HepG2 (cell line): ENCODE measurements around the gene NRG2. TPM values are rescaled to one million over a fixed set of nuclear protein-coding genes. Genes with fewer than 3 reads are reported as not detected.

Experiments
- ATAC-seq: fragments of 200-7000 bp; cut with Tn5 transposase; 3 replicates; pipeline ENCODE4 v1.9.1; 2020; ENCODE audit warnings: mild to moderate bottlenecking, moderate library complexity
- BruUV-seq: library from RNA; stranded (reverse); fragments of 400-500 nt; replicated peaks from 2 replicates; lab custom pipeline; 2021; lab: Mats Ljungman, UMichigan
- CTCF ChIA-PET: fragments of 300-600 bp; formaldehyde crosslinking; extraction: SDS; loops from one replicate; lab custom pipeline; 2021; ENCODE audit warnings: low total read pairs, inconsistent platforms, low intra/inter-chr PET ratio; lab: Yijun Ruan, JAX
- POLR2A ChIA-PET: fragments of 350-600 bp; sonication (Branson Sonifier 250); formaldehyde crosslinking; loops from one replicate; lab custom pipeline; 2020; ENCODE audit warnings: antibody characterized with exemption, inconsistent platforms; lab: Yijun Ruan, JAX
- DNase-seq: peaks from one replicate; pipeline ENCODE4 v3.0.0-alpha.2; 2015; ENCODE audit warnings: low spot score
- FAIRE-seq: peaks from 3 replicates; lab custom pipeline; 2011; peaks lifted over from hg19 to GRCh38; lab: Jason Lieb, UNC
- H2AFZ ChIP-seq: one replicate; pipeline ENCODE4 v1.6.1; 2011; ENCODE audit warnings: low read length, inconsistent platforms
- H3K27ac ChIP-seq: fragments of 300-600 bp; 3 replicates; pipeline ENCODE4 v1.8.0; 2011; ENCODE audit warnings: mixed run types, mild to moderate bottlenecking, mixed read lengths, low read length, inconsistent platforms; ENCODE audit not compliant: insufficient read depth; ENCODE audit errors: extremely low read length
- H3K27me3 ChIP-seq, 2 experiments: fragments of 200-600 bp in 1 of 2; 2 replicates in 1 of 2; 3 replicates in 1 of 2; pipeline versions ENCODE4 v1.6.0 to v1.8.0; 2011; ENCODE audit warnings: low read length in 2 of 2, mild to moderate bottlenecking in 2 of 2, moderate library complexity in 2 of 2, inconsistent platforms in 1 of 2; ENCODE audit not compliant: insufficient read depth in 2 of 2, control insufficient read depth in 1 of 2
- H3K36me3 ChIP-seq, 2 experiments: fragments of 200-600 bp in 1 of 2; replicated peaks in 1 of 2; 2 replicates in 1 of 2; 3 replicates in 1 of 2; pipeline versions ENCODE4 v1.5.1 to v1.8.0; 2011; ENCODE audit warnings: low read length in 2 of 2, inconsistent platforms in 1 of 2; ENCODE audit not compliant: insufficient read depth in 2 of 2, control insufficient read depth in 1 of 2
- H3K4me1 ChIP-seq: 2 replicates; pipeline ENCODE4 v1.5.1; 2012; ENCODE audit warnings: low read length, inconsistent platforms; ENCODE audit not compliant: insufficient read depth
- H3K4me2 ChIP-seq: 2 replicates; pipeline ENCODE4 v1.6.0; 2011; ENCODE audit warnings: low read depth, low read length, inconsistent platforms
- H3K4me3 ChIP-seq, 3 experiments: fragments of 200-600 bp in 1 of 3; sonication (generic), shearing (Covaris generic) in 1 of 3; replicated peaks in 1 of 3; 2 replicates each; pipeline ENCODE4 v1.5.1; 2011 to 2016; ENCODE audit warnings: low read length in 3 of 3, inconsistent platforms in 2 of 3, low read depth in 2 of 3, mild to moderate bottlenecking in 2 of 3, control low read depth in 1 of 3, mixed read lengths in 1 of 3; ENCODE audit not compliant: insufficient read depth in 1 of 3
- H3K79me2 ChIP-seq: one replicate; pipeline ENCODE4 v1.6.1; 2011; ENCODE audit warnings: low read length, inconsistent platforms; ENCODE audit not compliant: insufficient read depth
- H3K9ac ChIP-seq: 2 replicates; pipeline ENCODE4 v1.6.0; 2011; ENCODE audit warnings: mild to moderate bottlenecking, low read depth, low read length, inconsistent platforms; ENCODE audit not compliant: insufficient read depth
- H3K9me3 ChIP-seq: 2 replicates; pipeline ENCODE4 v1.5.1; 2012; ENCODE audit warnings: mild to moderate bottlenecking, low read length
- H4K20me1 ChIP-seq: 2 replicates; pipeline ENCODE4 v1.6.0; 2011; ENCODE audit warnings: inconsistent platforms, mild to moderate bottlenecking, low read length, moderate library complexity; ENCODE audit not compliant: insufficient read depth
- CBX2 ChIP-seq, 2 experiments: fragments of 200-600 bp in 1 of 2; sonication (generic); formaldehyde crosslinking in 1 of 2; IDR thresholded peaks; 2 replicates each; pipeline versions ENCODE4 v1.7.0 to v1.8.1; 2018 to 2022; ENCODE audit warnings: low read depth in 2 of 2, low read length in 1 of 2, mild to moderate bottlenecking in 1 of 2, missing genetic modification reagents in 1 of 2
- GMEB2 ChIP-seq: IDR thresholded peaks from 2 replicates; pipeline ENCODE4 v1.6.1; 2016; ENCODE audit warnings: missing biosample characterization, missing genetic modification reagents, low read depth
- HOXA3 ChIP-seq: sonication (generic); formaldehyde crosslinking; IDR thresholded peaks from 2 replicates; pipeline ENCODE4 v1.5.0; 2020; ENCODE audit warnings: missing genetic modification reagents
- MATR3 ChIP-seq: sonication (generic); formaldehyde crosslinking; IDR thresholded peaks from 2 replicates; pipeline ENCODE4 v1.4.0; 2020; ENCODE audit warnings: missing genetic modification reagents
- MIXL1 ChIP-seq: IDR thresholded peaks from 2 replicates; pipeline ENCODE4 v1.6.1; 2016
- MTF2 ChIP-seq: sonication (generic); formaldehyde crosslinking; IDR thresholded peaks from 2 replicates; pipeline ENCODE4 v1.5.0; 2020; ENCODE audit warnings: missing genetic modification reagents, borderline replicate concordance
- NCOR1 ChIP-seq: fragments of 200-600 bp; sonication (generic); IDR thresholded peaks from 2 replicates; pipeline ENCODE4 v1.7.0; 2017; ENCODE audit warnings: antibody characterized with exemption, low read length, borderline replicate concordance
- NFRKB ChIP-seq: fragments of 450-650 bp; IDR thresholded peaks from 2 replicates; pipeline ENCODE4 v1.6.1; 2017
- POLR2A ChIP-seq, 2 experiments: IDR thresholded peaks; 2 replicates each; pipeline ENCODE4 v1.6.1; 2011; ENCODE audit warnings: low read depth in 2 of 2, low read length in 2 of 2, mild to moderate bottlenecking in 1 of 2, moderate library complexity in 1 of 2; ENCODE audit not compliant: insufficient read depth in 1 of 2
- PRDM4 ChIP-seq: sonication (generic); formaldehyde crosslinking; IDR thresholded peaks from 2 replicates; pipeline ENCODE4 v1.9.0; 2021; ENCODE audit warnings: missing genetic modification reagents, borderline replicate concordance
- SIX1 ChIP-seq: sonication (generic); formaldehyde crosslinking; IDR thresholded peaks from 2 replicates; pipeline ENCODE4 v1.4.0; 2020; ENCODE audit warnings: missing genetic modification reagents, borderline replicate concordance
- TCF7L2 ChIP-seq: IDR thresholded peaks from 2 replicates; pipeline ENCODE4 v1.6.1; 2011; ENCODE audit warnings: mild to moderate bottlenecking, low read depth, low read length, moderate library complexity
- TRAFD1 ChIP-seq: sonication (generic); formaldehyde crosslinking; IDR thresholded peaks from 2 replicates; pipeline ENCODE4 v1.5.1; 2020; ENCODE audit warnings: missing genetic modification reagents, mild to moderate bottlenecking, borderline replicate concordance
- ZNF136 ChIP-seq: sonication (generic); formaldehyde crosslinking; IDR thresholded peaks from 2 replicates; pipeline ENCODE4 v1.8.1; 2022; ENCODE audit warnings: low read depth, mild to moderate bottlenecking, moderate library complexity, missing genetic modification reagents
- ZNF251 ChIP-seq: sonication (generic); formaldehyde crosslinking; IDR thresholded peaks from 2 replicates; pipeline ENCODE4 v1.9.0; 2021; ENCODE audit warnings: mild to moderate bottlenecking, missing genetic modification reagents
- ZNF451 ChIP-seq: sonication (generic); formaldehyde crosslinking; IDR thresholded peaks from 2 replicates; pipeline ENCODE4 v1.5.0; 2020; ENCODE audit warnings: mild to moderate bottlenecking, missing genetic modification reagents
- ZNF550 ChIP-seq: sonication (generic); formaldehyde crosslinking; IDR thresholded peaks from 2 replicates; pipeline ENCODE4 v1.4.0; 2020; ENCODE audit warnings: mild to moderate bottlenecking, missing genetic modification reagents, borderline replicate concordance
- ZNF660 ChIP-seq: sonication (generic); formaldehyde crosslinking; IDR thresholded peaks from 2 replicates; pipeline ENCODE4 v1.5.1; 2020; ENCODE audit warnings: mild to moderate bottlenecking, low read depth, missing genetic modification reagents, borderline replicate concordance
- ZNF879 ChIP-seq: sonication (generic); formaldehyde crosslinking; IDR thresholded peaks from 2 replicates; pipeline ENCODE4 v1.8.1; 2023; ENCODE audit warnings: missing genetic modification reagents
- WGBS: methylation state at CpG from one replicate; pipeline ENCODE4 v1.1.6; 2017; ENCODE audit warnings: low lambda C conversion rate; 5-methylcytosine and 5-hydroxymethylcytosine counted together
- in situ Hi-C: cut with HindIII; loops from 2 replicates; pipeline ENCODE4 v1.10.0; 2017; ENCODE audit warnings: low pct_unique_long_range_greater_than_20kb; ENCODE audit not compliant: extremely low pct_ligation_motif_present
- intact Hi-C: fragments of 100-400 bp; cut with micrococcal nuclease; formaldehyde crosslinking; loops from one replicate; pipeline ENCODE4 v1.10.0; 2022; ENCODE audit not compliant: unreplicated experiment
- polyA plus RNA-seq, 8 experiments: library from polyadenylated mRNA; depleted of rRNA in 3 of 8; stranded (reverse) in 7 of 8; unstranded in 1 of 8; fragments of >200 nt; fragmentation: Illumina TruSeq in 4 of 8; extraction: Trizol in 4 of 8; gene quantifications; 2 replicates each; pipeline versions ENCODE4 v1.2.1 to v1.2.3, GENCODE V29; 2011 to 2016; ENCODE audit warnings: low read depth in 4 of 8, missing spikeins in 1 of 8, mixed read lengths in 1 of 8; ENCODE audit not compliant: insufficient read depth in 1 of 8
- total RNA-seq, 5 experiments: library from RNA; depleted of rRNA; stranded (reverse); fragments of >200 nt; fragmentation: Illumina TruSeq; extraction: Trizol; gene quantifications; 2 replicates each; pipeline ENCODE4 v1.2.3, GENCODE V29; 2016; ENCODE audit warnings: low read depth in 1 of 5

NRG2 gene
- total and polyA plus RNA-seq, 2 of the 13 experiments (the other 11 are each of a cell fraction or from before 2014, with no cell fraction given): not detected

GRCh38 chr5:139954462-139954861 is 88.6 kb downstream of the NRG2 start:
- Histone ChIP-seq H3K4me3 (no peak overlapping the region), H3K79me2 (no peaks in the 10 kb centered on the region), H4K20me1 (no peaks in the 10 kb centered on the region), H3K27ac (no peak overlapping the region), H2AFZ (no peak overlapping the region), H3K27me3 (peaks cover 2 to 27% of the 10 kb centered on the region in 2 experiments; a peak in 4 of 5 replicates), H3K36me3 (no peaks in the 10 kb centered on the region), H3K4me1 (no peaks in the 10 kb centered on the region), H3K4me2 (no peak overlapping the region), H3K9ac (no peak overlapping the region), H3K9me3 (no peaks in the 10 kb centered on the region)
- ChIA-PET POLR2A (no interaction called here), CTCF (no interaction called here)
- FAIRE-seq (no peak), DNase-seq (no peak), ATAC-seq (no peak)
- 54% methylated on average over 8 of the region's 8 CpGs for WGBS
- no TSS peak for BruUV-seq
- intact Hi-C loops (no loop called here), in situ Hi-C loops (loop anchor here (25.0 kb wide), 1 partner anchor 317 kb away; the partner anchor contains the start of gene CXXC5)
- TF ChIP-seq GMEB2 (CRISPR knock-in tag): no peak
- TF ChIP-seq ZNF136 (CRISPR knock-in tag): no peak
- no peak for TF ChIP-seq CBX2 (IDR thresholded peaks at IDR 0.05; ENCODE audit: low read depth, low read length)
- TF ChIP-seq CBX2 (CRISPR knock-in tag; IDR thresholded peaks at IDR 0.05; ENCODE audit: low read depth): no peak
- TF ChIP-seq ZNF660: no peak
- TF ChIP-seq TRAFD1 (CRISPR knock-in tag): no peak
- no peak for TF ChIP-seq ZNF251
- TF ChIP-seq NFRKB: no peak
- no peak for TF ChIP-seq MIXL1 (CRISPR knock-in tag)
- no peak for TF ChIP-seq TCF7L2
- no peak for TF ChIP-seq MATR3
- no peak for TF ChIP-seq ZNF451 (CRISPR knock-in tag)
- no peak for TF ChIP-seq POLR2A (IDR thresholded peaks at IDR 0.05; ENCODE audit: insufficient read depth in 1 of 2, low read depth in 2 of 2, low read length in 2 of 2)
- TF ChIP-seq ZNF550 (CRISPR knock-in tag): no peak
- no peak for TF ChIP-seq MTF2 (CRISPR knock-in tag)
- TF ChIP-seq NCOR1: no peak
- no peak for TF ChIP-seq ZNF879 (CRISPR knock-in tag)
- TF ChIP-seq SIX1 (CRISPR knock-in tag): no peak
- TF ChIP-seq PRDM4 (CRISPR knock-in tag): no peak
- TF ChIP-seq HOXA3 (CRISPR knock-in tag): no peak
